ENCODE data around the gene KLK13. TPM values are rescaled to one million over a fixed set of nuclear protein-coding genes. Genes with fewer than 3 reads are reported as not detected.

The KLK13 gene
- total and polyA plus RNA-seq, 2 of the 13 experiments (the other 11 are each of a cell fraction or from before 2014, with no cell fraction given) = 0.09 TPM; not detected in 1

DNA sequence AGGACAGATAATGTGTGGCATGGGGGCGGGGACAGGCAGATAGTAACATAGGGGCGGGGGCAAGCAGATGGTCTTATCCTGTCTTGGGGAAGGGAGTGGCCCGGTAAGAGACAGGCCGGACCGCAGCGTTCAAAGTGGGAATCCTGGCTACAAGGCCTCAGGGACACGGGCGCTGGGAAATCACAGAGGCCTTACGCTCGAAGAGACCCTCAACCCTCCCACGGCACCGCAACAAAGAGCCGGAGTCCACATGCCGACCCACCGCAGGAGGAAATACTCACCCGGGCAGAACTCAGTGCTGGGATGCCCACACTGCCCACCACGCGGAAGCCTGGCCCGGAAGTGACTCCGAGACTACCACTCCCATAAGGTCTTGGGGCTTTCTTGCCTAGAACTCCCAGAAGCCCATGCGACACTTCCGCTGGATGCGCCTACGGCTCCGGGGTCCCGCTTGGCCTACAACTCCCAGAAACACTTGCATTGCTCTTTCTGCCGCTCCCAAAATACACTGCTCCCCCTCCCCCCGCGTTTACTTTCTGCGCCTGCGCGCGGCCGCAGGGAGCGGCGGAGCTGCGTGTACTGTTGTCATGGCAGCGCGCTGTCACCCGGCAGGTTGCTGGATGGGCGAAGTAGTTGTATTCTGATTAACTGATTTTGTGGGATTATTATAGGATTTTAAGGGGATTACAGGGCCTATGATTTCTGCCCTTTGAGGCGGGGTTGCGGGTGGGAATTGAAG, 43.3 kb upstream of the KLK13 start, which contains the start of gene CTU1 (continued):
- TF ChIP-seq, protein P1, sequence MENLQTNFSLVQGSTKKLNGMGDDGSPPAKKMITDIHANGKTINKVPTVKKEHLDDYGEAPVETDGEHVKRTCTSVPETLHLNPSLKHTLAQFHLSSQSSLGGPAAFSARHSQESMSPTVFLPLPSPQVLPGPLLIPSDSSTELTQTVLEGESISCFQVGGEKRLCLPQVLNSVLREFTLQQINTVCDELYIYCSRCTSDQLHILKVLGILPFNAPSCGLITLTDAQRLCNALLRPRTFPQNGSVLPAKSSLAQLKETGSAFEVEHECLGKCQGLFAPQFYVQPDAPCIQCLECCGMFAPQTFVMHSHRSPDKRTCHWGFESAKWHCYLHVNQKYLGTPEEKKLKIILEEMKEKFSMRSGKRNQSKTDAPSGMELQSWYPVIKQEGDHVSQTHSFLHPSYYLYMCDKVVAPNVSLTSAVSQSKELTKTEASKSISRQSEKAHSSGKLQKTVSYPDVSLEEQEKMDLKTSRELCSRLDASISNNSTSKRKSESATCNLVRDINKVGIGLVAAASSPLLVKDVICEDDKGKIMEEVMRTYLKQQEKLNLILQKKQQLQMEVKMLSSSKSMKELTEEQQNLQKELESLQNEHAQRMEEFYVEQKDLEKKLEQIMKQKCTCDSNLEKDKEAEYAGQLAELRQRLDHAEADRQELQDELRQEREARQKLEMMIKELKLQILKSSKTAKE (CRISPR knock-in tag; IDR thresholded peaks at IDR 0.05; ENCODE audit: borderline replicate concordance) = no peak
- TF ChIP-seq SALL1 (CRISPR knock-in tag; IDR thresholded peaks at IDR 0.05) = peak; percentile 34
- TF ChIP-seq ZBTB42 (CRISPR knock-in tag; IDR thresholded peaks at IDR 0.05) = no peak
- TF ChIP-seq ZC3H4 (CRISPR knock-in tag; IDR thresholded peaks at IDR 0.05; ENCODE audit: borderline replicate concordance) = no peak
- no peak for TF ChIP-seq EZH2 (conservative IDR thresholded peaks at IDR 0.05; ENCODE audit: low read depth, low read length)
- TF ChIP-seq POLR2AphosphoS5 (IDR thresholded peaks at IDR 0.05; ENCODE audit: low read depth, low read length) = peak; percentile 86
- no peak for TF ChIP-seq ZNF382 (CRISPR knock-in tag; IDR thresholded peaks at IDR 0.05; ENCODE audit: borderline replicate concordance)
- TF ChIP-seq NR2C2 (CRISPR knock-in tag; IDR thresholded peaks at IDR 0.05; ENCODE audit: borderline replicate concordance) = peak; percentile 94
- peak; percentile 56; the same call in 1 of the 2 replicates for TF ChIP-seq TOPORS (CRISPR knock-in tag; IDR thresholded peaks at IDR 0.05)
- TF ChIP-seq ZNF280B (CRISPR knock-in tag; IDR thresholded peaks at IDR 0.05; ENCODE audit: borderline replicate concordance) = no peak; the same call in 1 of the 2 replicates
- TF ChIP-seq ZNF274 (CRISPR knock-in tag; IDR thresholded peaks at IDR 0.05) = peak; percentile 32; the same call in 1 of the 2 replicates
- no peak for TF ChIP-seq ZNF251 (CRISPR knock-in tag; IDR thresholded peaks at IDR 0.05)
- TF ChIP-seq, protein P2, sequence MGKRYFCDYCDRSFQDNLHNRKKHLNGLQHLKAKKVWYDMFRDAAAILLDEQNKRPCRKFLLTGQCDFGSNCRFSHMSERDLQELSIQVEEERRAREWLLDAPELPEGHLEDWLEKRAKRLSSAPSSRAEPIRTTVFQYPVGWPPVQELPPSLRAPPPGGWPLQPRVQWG (CRISPR knock-in tag; IDR thresholded peaks at IDR 0.05; ENCODE audit: borderline replicate concordance, low read depth) = no peak
- TF ChIP-seq, protein P3, sequence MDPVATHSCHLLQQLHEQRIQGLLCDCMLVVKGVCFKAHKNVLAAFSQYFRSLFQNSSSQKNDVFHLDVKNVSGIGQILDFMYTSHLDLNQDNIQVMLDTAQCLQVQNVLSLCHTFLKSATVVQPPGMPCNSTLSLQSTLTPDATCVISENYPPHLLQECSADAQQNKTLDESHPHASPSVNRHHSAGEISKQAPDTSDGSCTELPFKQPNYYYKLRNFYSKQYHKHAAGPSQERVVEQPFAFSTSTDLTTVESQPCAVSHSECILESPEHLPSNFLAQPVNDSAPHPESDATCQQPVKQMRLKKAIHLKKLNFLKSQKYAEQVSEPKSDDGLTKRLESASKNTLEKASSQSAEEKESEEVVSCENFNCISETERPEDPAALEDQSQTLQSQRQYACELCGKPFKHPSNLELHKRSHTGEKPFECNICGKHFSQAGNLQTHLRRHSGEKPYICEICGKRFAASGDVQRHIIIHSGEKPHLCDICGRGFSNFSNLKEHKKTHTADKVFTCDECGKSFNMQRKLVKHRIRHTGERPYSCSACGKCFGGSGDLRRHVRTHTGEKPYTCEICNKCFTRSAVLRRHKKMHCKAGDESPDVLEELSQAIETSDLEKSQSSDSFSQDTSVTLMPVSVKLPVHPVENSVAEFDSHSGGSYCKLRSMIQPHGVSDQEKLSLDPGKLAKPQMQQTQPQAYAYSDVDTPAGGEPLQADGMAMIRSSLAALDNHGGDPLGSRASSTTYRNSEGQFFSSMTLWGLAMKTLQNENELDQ (CRISPR knock-in tag; IDR thresholded peaks at IDR 0.05; ENCODE audit: borderline replicate concordance) = no peak
- no peak for TF ChIP-seq GTF2F1 (IDR thresholded peaks at IDR 0.05; ENCODE audit: low read length)
- TF ChIP-seq ISX (CRISPR knock-in tag; conservative IDR thresholded peaks at IDR 0.05) = no peak
- TF ChIP-seq ZNF205 (CRISPR knock-in tag; IDR thresholded peaks at IDR 0.05) = no peak
- no peak for TF ChIP-seq GFI1 (CRISPR knock-in tag; IDR thresholded peaks at IDR 0.05; ENCODE audit: borderline replicate concordance)
- TF ChIP-seq ZNF7 (CRISPR knock-in tag; IDR thresholded peaks at IDR 0.05) = no peak
- peak; percentile 67; the same call in 1 of the 2 replicates for TF ChIP-seq ZNF567 (CRISPR knock-in tag; IDR thresholded peaks at IDR 0.05; ENCODE audit: borderline replicate concordance)
- TF ChIP-seq ATF6 (CRISPR knock-in tag; conservative IDR thresholded peaks at IDR 0.05) = 0 out of 2 replicates have a peak, but pooled peaks have one; percentile 74
